Body of pancreas (tissue), 4 donors: Measurements from ENCODE around the gene BMPR1B. TPM values are rescaled to one million over a fixed set of nuclear protein-coding genes. Genes with fewer than 3 reads are reported as not detected.

ENCODE experiments used
- ATAC-seq: fragments of 150-250 bp; one replicate; pipeline ENCODE4 v1.9.1; 2016
- DNase-seq, 4 donors: peaks; one replicate each; pipeline ENCODE4 v3.0.0-alpha.2; 2019
- H3K27ac ChIP-seq, 4 donors: fragments of 200-600 bp; sonication (generic); 1 replicate in 3 of 4; 2 replicates in 1 of 4; pipeline versions ENCODE4 v1.5.1 to v1.6.1; 2016 to 2019; ENCODE audit warnings: mild to moderate bottlenecking in 1 of 4, mixed read lengths in 1 of 4, moderate library complexity in 1 of 4
- H3K27me3 ChIP-seq, 2 donors: fragments of 200-600 bp; sonication (generic); one replicate each; pipeline ENCODE4 v1.6.0; 2016; ENCODE audit warnings: mild to moderate bottlenecking in 1 of 2
- H3K36me3 ChIP-seq, 2 donors: fragments of 200-600 bp; sonication (generic); replicated peaks in 1 of 2; 2 replicates each; pipeline ENCODE4 v1.5.1; 2016; ENCODE audit warnings: low read depth in 2 of 2; ENCODE audit not compliant: insufficient read depth in 1 of 2
- H3K4me1 ChIP-seq: fragments of 200-600 bp; sonication (generic); one replicate; pipeline ENCODE4 v1.6.0; 2016
- H3K4me3 ChIP-seq, 2 donors: fragments of 200-600 bp; sonication (generic); 1 replicate in 1 of 2; 2 replicates in 1 of 2; pipeline ENCODE4 v1.5.1; 2016 to 2019
- H3K9me3 ChIP-seq, 3 donors: fragments of 200-600 bp; sonication (generic); 1 replicate in 2 of 3; 2 replicates in 1 of 3; pipeline ENCODE4 v1.5.1; 2016
- POLR2A ChIP-seq, 3 donors: fragments of 450-650 bp; IDR thresholded peaks; one replicate each; pipeline ENCODE4 v1.6.1; 2016; ENCODE audit warnings: antibody characterized with exemption in 3 of 3, mild to moderate bottlenecking in 2 of 3
- WGBS, 2 donors: methylation state at CpG; one replicate each; pipeline ENCODE4 v1.1.5; 2017; 5-methylcytosine and 5-hydroxymethylcytosine counted together
- intact Hi-C: fragments of 100-400 bp; cut with DNase I; formaldehyde crosslinking; loops from one replicate; pipeline ENCODE4 v1.15.1; 2023
- total RNA-seq, 2 donors: library from RNA; depleted of rRNA; stranded (reverse); fragments of >200 nt; gene quantifications; one replicate each; pipeline ENCODE4 v1.1.0, GENCODE V29; 2016
- TF ChIP-seq, protein P1 (sequence below), 7 experiments: fragments of 450-650 bp in 4 of 7; fragments of 200-600 bp in 3 of 7; sonication (generic) in 3 of 7; IDR thresholded peaks; one replicate each; pipeline ENCODE4 v1.5.1; 2016 to 2019; ENCODE audit warnings: antibody characterized with exemption in 7 of 7

The BMPR1B gene
- total RNA-seq, 2 donors from 2014 or later = 0.99 to 1.3 TPM

DNA sequence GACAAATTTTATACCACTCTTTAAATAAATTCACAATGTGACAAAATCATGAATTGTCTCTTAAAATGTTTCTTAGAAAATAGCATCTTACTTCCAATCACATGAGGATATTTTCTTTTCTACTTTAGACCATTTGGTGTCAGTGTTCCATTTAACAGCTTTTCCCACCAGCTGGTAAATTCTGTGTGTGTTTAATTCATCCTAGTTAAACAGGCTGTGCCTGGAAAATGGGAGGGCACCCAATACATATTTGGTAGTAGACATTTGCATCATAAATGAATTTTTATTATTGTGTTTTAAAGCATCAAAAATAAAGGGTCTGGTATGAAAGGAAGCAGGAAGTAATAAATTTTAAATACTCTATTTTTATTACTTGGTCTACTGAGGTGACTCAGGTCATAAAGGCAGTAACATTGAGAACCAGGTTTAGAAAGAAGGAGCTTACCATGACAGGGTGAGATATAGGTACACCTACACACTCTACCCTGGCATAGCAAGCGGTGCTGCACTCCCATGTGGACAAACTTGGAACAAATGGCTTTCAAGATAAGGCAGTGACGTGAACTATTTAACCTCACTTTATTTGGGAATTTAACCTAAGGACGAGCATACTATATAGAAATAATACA lies 344.5 kb downstream of the BMPR1B start:
- no peak overlapping the region for H3K27ac ChIP-seq
- no peaks in the 10 kb centered on the region for H3K36me3 ChIP-seq
- ATAC-seq (no peak), DNase-seq (no peak)
- H3K9me3 ChIP-seq = no peaks in the 10 kb centered on the region
- WGBS, 2 donors = 52 to 55% methylated on average over 3 of the region's 3 CpGs
- no peaks in the 10 kb centered on the region for H3K27me3 ChIP-seq
- H3K4me1 ChIP-seq = peaks cover 5% of the 10 kb centered on the region
- H3K4me3 ChIP-seq = no peak overlapping the region
- TF ChIP-seq, protein P1, sequence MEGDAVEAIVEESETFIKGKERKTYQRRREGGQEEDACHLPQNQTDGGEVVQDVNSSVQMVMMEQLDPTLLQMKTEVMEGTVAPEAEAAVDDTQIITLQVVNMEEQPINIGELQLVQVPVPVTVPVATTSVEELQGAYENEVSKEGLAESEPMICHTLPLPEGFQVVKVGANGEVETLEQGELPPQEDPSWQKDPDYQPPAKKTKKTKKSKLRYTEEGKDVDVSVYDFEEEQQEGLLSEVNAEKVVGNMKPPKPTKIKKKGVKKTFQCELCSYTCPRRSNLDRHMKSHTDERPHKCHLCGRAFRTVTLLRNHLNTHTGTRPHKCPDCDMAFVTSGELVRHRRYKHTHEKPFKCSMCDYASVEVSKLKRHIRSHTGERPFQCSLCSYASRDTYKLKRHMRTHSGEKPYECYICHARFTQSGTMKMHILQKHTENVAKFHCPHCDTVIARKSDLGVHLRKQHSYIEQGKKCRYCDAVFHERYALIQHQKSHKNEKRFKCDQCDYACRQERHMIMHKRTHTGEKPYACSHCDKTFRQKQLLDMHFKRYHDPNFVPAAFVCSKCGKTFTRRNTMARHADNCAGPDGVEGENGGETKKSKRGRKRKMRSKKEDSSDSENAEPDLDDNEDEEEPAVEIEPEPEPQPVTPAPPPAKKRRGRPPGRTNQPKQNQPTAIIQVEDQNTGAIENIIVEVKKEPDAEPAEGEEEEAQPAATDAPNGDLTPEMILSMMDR (IDR thresholded peaks at IDR 0.05) = no peak
- TF ChIP-seq POLR2A (IDR thresholded peaks at IDR 0.05) = no peak
- intact Hi-C loops = no loop called here

DNA sequence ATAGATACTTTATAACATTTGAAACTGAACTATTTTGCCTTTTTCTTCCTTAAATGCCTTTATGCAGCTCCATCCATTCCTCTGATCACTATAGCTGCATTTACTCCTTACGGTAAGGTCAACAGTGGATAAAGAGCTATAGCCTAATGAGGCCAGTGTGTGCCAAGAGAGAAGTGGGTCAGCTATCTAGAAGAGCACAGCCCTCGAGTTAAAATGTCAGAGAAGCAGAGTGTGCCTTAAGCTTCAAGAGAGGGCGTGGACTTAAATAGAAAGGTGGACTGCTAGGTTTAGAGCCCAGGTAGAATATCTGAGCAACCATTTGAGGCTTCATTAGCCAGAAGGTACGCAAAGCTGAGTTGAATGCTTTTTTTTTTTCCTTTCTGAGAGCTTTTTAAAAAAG lies 347.4 kb downstream of the BMPR1B start:
- H3K4me3 ChIP-seq = no peak overlapping the region
- intact Hi-C loops = no loop called here
- no peak for ATAC-seq
- WGBS, 2 donors = 77 to 79% methylated on average over 4 of the region's 4 CpGs
- no peaks in the 10 kb centered on the region for H3K9me3 ChIP-seq
- H3K27me3 ChIP-seq = no peaks in the 10 kb centered on the region
- no peaks in the 10 kb centered on the region for H3K36me3 ChIP-seq
- H3K27ac ChIP-seq = no peak overlapping the region
- TF ChIP-seq, protein P1 (IDR thresholded peaks at IDR 0.05) = no peak
- no peak for TF ChIP-seq POLR2A (IDR thresholded peaks at IDR 0.05)
- DNase-seq = no peak
- peaks cover 22% of the 10 kb centered on the region for H3K4me1 ChIP-seq

DNA sequence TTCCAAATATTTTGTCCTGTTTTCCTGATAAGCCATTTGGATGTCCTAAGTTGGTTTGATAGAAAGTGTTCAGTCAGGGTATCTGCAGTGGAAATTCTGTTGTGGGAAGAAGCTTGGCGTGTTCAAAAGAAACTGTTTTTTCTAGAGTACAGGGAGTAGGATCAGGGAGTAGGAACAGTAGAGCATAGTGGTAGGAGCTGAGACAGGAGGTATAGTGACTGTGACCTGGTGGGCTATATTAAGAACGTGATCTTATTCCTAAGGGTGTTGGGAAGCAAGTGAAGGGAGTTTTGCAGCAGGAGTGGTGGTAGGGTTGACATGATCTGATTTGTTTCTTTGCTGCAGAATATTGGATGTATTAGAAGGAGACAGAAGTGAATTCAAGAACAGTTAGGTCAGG lies 348.2 kb downstream of the BMPR1B start:
- Histone ChIP-seq H3K27ac (no peak overlapping the region), H3K36me3 (no peaks in the 10 kb centered on the region), H3K4me1 (peaks cover 22% of the 10 kb centered on the region), H3K27me3 (no peaks in the 10 kb centered on the region), H3K4me3 (no peak overlapping the region), H3K9me3 (no peaks in the 10 kb centered on the region)
- ATAC-seq = no peak
- intact Hi-C loops = no loop called here
- WGBS, 2 donors = 86 to 89% methylated on average over 2 of the region's 2 CpGs
- DNase-seq = no peak
- no peak for TF ChIP-seq POLR2A (IDR thresholded peaks at IDR 0.05)
- TF ChIP-seq, protein P1 (IDR thresholded peaks at IDR 0.05) = no peak

DNA sequence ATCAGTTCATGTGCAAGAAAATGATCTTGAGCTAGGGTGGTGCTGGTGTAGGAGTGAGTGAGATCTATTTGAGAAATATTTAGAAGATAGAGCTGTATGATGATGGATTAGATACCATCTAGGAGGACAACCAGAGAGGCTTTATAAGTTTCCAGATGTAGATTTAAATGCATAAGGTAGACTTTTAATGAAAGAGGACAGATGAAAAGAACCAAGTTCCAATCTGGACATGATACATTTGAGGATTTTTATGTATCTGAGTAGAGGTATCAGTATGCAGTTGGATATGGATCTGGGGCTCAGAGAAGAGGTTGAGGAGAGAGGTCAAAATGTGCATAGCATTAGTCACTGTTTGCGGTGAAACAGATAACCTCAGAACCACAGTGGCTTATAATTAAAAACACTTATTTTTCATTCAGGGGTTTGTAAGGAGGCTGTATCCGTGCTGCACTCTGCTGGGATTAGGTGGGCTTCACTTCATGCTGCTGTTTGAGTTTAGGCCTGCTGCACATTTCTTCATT lies 348.7 kb downstream of the BMPR1B start:
- ATAC-seq (no peak), DNase-seq (no peak)
- 88 to 94% methylated on average over 2 of the region's 2 CpGs for WGBS, 2 donors
- peaks cover 22% of the 10 kb centered on the region for H3K4me1 ChIP-seq
- H3K27me3 ChIP-seq = no peaks in the 10 kb centered on the region
- intact Hi-C loops = no loop called here
- H3K27ac ChIP-seq = no peak overlapping the region
- H3K36me3 ChIP-seq = no peaks in the 10 kb centered on the region
- no peaks in the 10 kb centered on the region for H3K9me3 ChIP-seq
- no peak overlapping the region for H3K4me3 ChIP-seq
- TF ChIP-seq, protein P1 (IDR thresholded peaks at IDR 0.05) = no peak
- TF ChIP-seq POLR2A (IDR thresholded peaks at IDR 0.05) = no peak

DNA sequence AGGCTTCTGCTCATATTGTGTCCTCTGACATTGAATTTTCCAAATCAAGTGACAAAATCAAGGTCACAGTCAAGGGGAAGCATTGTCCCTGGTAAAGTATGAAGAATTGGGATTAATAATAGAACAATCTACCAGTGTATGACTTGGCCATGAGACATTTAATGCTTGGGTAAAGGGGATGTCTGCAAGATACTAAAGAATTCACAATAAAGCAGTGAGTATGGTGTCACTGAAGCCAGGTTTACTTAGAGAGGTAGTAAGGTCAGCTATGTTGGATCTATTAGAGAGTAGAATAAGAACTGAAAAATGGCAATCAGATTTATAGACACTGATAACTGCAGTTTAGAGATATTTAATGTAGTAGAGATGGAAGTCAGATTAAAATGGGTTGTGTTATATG lies 349.2 kb downstream of the BMPR1B start:
- Histone ChIP-seq H3K27ac (no peak overlapping the region), H3K9me3 (no peaks in the 10 kb centered on the region), H3K4me3 (no peak overlapping the region), H3K27me3 (no peaks in the 10 kb centered on the region), H3K36me3 (no peaks in the 10 kb centered on the region), H3K4me1 (peaks cover 22% of the 10 kb centered on the region)
- DNase-seq (no peak), ATAC-seq (no peak)
- intact Hi-C loops = no loop called here
- TF ChIP-seq, protein P1 (IDR thresholded peaks at IDR 0.05) = no peak
- no peak for TF ChIP-seq POLR2A (IDR thresholded peaks at IDR 0.05)
